ENCODE data around the gene RPS6KB2.
"Not testable (repeated sequence)": the region's sequence is repeated elsewhere in the genome, so short reads cannot be mapped to it uniquely, and the experiment has no call there.

The RPS6KB2 gene

DNA sequence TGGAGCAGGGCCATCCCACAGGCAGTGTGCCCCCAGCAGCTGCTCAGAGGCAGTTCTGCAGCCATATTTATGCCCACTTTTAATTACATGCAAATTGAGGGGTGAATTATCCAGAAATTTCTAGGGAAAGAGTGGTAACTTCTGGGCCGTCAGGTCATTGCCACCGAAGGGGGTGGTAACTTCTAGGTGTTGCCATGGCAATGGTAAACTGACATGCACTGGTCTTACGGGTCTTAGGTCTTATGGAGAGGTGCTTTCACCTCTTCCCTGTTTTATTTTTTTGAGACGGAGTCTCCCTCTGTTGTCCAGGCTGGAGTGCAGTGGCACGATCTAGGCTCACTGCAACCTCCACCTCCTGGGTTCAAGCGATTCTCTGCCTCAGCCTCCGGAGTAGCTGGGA lies 44.6 kb downstream of the RPS6KB2 start:
- H3K27ac ChIP-seq (replicated peaks): no peak overlapping the region

GRCh38 chr11:67476692-67477091 lies 48.4 kb downstream of the RPS6KB2 start:
- not testable (repeated sequence) for H3K27me3 ChIP-seq (ENCODE audit: insufficient read depth, poor library complexity, severe bottlenecking); H3K27ac ChIP-seq (replicated peaks); H3K4me3 ChIP-seq (replicated peaks; ENCODE audit: insufficient read depth, low read length); DNase-seq (ENCODE audit: low read depth in 1 of 2, low spot score in 1 of 2)

More for the DNA sequence above, 44.6 kb downstream of the RPS6KB2 start:
- TF ChIP-seq, protein P1, sequence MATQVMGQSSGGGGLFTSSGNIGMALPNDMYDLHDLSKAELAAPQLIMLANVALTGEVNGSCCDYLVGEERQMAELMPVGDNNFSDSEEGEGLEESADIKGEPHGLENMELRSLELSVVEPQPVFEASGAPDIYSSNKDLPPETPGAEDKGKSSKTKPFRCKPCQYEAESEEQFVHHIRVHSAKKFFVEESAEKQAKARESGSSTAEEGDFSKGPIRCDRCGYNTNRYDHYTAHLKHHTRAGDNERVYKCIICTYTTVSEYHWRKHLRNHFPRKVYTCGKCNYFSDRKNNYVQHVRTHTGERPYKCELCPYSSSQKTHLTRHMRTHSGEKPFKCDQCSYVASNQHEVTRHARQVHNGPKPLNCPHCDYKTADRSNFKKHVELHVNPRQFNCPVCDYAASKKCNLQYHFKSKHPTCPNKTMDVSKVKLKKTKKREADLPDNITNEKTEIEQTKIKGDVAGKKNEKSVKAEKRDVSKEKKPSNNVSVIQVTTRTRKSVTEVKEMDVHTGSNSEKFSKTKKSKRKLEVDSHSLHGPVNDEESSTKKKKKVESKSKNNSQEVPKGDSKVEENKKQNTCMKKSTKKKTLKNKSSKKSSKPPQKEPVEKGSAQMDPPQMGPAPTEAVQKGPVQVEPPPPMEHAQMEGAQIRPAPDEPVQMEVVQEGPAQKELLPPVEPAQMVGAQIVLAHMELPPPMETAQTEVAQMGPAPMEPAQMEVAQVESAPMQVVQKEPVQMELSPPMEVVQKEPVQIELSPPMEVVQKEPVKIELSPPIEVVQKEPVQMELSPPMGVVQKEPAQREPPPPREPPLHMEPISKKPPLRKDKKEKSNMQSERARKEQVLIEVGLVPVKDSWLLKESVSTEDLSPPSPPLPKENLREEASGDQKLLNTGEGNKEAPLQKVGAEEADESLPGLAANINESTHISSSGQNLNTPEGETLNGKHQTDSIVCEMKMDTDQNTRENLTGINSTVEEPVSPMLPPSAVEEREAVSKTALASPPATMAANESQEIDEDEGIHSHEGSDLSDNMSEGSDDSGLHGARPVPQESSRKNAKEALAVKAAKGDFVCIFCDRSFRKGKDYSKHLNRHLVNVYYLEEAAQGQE (IDR thresholded peaks at IDR 0.05; ENCODE audit: insufficient replicate concordance, low read depth): no peak
- TF ChIP-seq, protein P2, sequence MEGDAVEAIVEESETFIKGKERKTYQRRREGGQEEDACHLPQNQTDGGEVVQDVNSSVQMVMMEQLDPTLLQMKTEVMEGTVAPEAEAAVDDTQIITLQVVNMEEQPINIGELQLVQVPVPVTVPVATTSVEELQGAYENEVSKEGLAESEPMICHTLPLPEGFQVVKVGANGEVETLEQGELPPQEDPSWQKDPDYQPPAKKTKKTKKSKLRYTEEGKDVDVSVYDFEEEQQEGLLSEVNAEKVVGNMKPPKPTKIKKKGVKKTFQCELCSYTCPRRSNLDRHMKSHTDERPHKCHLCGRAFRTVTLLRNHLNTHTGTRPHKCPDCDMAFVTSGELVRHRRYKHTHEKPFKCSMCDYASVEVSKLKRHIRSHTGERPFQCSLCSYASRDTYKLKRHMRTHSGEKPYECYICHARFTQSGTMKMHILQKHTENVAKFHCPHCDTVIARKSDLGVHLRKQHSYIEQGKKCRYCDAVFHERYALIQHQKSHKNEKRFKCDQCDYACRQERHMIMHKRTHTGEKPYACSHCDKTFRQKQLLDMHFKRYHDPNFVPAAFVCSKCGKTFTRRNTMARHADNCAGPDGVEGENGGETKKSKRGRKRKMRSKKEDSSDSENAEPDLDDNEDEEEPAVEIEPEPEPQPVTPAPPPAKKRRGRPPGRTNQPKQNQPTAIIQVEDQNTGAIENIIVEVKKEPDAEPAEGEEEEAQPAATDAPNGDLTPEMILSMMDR (IDR thresholded peaks at IDR 0.05; ENCODE audit: insufficient read depth, low read length): no peak
- TF ChIP-seq POLR2AphosphoS5 (IDR thresholded peaks at IDR 0.05; ENCODE audit: low read depth): no peak
- TF ChIP-seq SPI1 (IDR thresholded peaks at IDR 0.05; ENCODE audit: borderline replicate concordance, low read depth): no peak
- no peak for TF ChIP-seq GABPA (IDR thresholded peaks at IDR 0.05; ENCODE audit: low read depth)
- H3K4me3 ChIP-seq (replicated peaks; ENCODE audit: insufficient read depth, low read length): no peak overlapping the region
- H3K27me3 ChIP-seq (ENCODE audit: insufficient read depth, poor library complexity, severe bottlenecking): no peaks in the 10 kb centered on the region
- no peak for DNase-seq (ENCODE audit: low read depth in 1 of 2, low spot score in 1 of 2)

GRCh38 chr11:67477344-67478050 lies 49.2 kb downstream of the RPS6KB2 start:
- not testable (repeated sequence) for H3K27ac ChIP-seq (replicated peaks); H3K27me3 ChIP-seq (ENCODE audit: insufficient read depth, poor library complexity, severe bottlenecking); DNase-seq (ENCODE audit: low read depth in 1 of 2, low spot score in 1 of 2); H3K4me3 ChIP-seq (replicated peaks; ENCODE audit: insufficient read depth, low read length)

DNA sequence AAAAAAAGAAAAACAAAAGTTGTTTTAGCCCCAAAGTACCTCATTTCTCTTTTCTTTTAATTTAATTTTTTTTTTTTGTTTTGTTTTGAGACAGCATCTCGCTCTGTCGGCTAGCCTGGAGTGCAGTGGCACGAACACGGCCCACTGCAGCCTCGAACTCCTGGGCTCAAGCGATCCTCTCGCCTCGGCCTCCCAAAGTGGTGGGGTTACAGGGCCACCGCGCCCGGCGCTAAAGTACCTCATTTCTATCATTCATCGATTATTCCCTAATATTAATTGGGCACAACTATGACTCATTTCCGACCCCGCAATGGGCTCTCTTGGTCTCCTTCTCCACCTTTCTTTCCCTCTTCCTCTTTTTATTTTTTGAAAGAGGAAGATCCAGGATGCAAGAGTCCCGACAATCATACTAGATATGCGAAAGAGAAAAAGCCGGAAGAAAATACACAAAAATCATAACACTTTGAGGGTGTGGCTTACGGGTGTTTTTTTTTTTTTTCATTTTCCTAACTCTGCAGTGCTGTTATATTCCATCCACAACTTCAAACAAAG lies 54.1 kb downstream of the RPS6KB2 start:
- no peaks in the 10 kb centered on the region for H3K27me3 ChIP-seq (ENCODE audit: insufficient read depth, poor library complexity, severe bottlenecking)
- peak overlapping the region; percentile 66 for H3K27ac ChIP-seq (replicated peaks)
- TF ChIP-seq SPI1 (IDR thresholded peaks at IDR 0.05; ENCODE audit: borderline replicate concordance, low read depth): peak; percentile 89; the same call in 1 of the 2 replicates
- TF ChIP-seq, protein P1 (IDR thresholded peaks at IDR 0.05; ENCODE audit: insufficient replicate concordance, low read depth): no peak
- DNase-seq (ENCODE audit: low read depth in 1 of 2, low spot score in 1 of 2): peak in 1 of 2 experiments; percentile 57
- peak overlapping the region; percentile 48 for H3K4me3 ChIP-seq (replicated peaks; ENCODE audit: insufficient read depth, low read length)

DNA sequence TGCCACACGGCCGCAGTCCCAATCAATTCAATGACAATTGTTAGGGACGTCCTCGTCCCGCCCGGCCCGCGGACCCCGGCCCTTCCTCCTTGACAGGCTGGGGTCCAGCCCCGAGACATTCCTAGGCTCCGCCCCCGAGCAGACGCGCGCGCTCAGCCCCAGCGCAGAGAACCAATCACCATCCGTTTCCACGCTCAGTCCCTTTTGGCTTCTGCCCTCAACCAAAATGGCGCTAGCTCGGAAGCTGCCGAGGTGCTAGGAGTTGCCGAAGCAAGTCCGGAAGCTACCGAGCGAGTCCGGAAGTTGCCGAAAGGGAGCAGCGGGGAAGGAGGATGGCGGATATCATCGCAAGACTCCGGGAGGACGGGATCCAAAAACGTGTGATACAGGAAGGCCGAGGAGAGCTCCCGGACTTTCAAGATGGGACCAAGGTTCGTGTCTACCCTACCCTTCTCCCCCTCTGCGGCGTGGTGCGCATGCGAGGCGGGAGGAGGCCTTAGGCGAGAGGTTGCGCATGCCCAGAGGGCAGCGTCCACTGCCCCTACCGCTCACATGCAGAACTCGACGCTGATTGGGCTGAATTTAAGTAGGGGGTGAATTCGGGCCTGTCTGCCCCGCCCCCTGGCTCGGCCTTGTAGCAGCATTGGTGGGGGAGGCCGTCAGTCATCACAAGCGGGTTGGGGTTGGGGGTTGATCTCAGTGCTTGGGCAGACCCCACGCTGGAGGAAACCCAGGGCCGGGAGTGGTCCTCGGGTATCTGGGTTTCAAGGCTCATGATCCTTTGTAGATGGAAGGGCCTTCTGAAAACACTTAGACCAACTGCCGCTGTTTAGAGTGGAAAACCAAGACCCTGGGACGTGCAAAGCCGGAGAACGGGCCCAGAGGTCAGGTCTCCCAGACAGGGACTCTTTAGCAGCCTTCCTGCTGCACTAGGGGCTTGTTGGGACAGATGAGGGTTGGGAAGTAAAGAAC lies 54.8 kb downstream of the RPS6KB2 start, which contains the start of gene AIP:
Gene AIP, plus strand, starts transcription at position 200 of the 972 bp plus-strand sequence. Its CDS starts 133 bp downstream, at position 333.
- TF ChIP-seq, protein P1 (IDR thresholded peaks at IDR 0.05; ENCODE audit: insufficient replicate concordance, low read depth): peak; percentile 36
- TF ChIP-seq POLR2AphosphoS5 (IDR thresholded peaks at IDR 0.05; ENCODE audit: low read depth) (peak; percentile 68), SPI1 (IDR thresholded peaks at IDR 0.05; ENCODE audit: borderline replicate concordance, low read depth) (no peak), GABPA (IDR thresholded peaks at IDR 0.05; ENCODE audit: low read depth) (no peak)
- TF ChIP-seq, protein P2 (IDR thresholded peaks at IDR 0.05; ENCODE audit: insufficient read depth, low read length): no peak
- Histone ChIP-seq H3K4me3 (replicated peaks; ENCODE audit: insufficient read depth, low read length) (peak within 1 kb of the TSS; percentile 48), H3K27me3 (ENCODE audit: insufficient read depth, poor library complexity, severe bottlenecking) (no peaks in the 10 kb centered on the region), H3K27ac (replicated peaks) (peak within 1 kb of the TSS; percentile 66)
- DNase-seq (ENCODE audit: low read depth in 1 of 2, low spot score in 1 of 2): peak; percentile 98 to 99

All from HL-60 (cell line).